Midbrain (tissue), 1 donor: Measurements from ENCODE around the gene PLBD2.

ENCODE experiments used
- DNase-seq: peaks from one replicate; lab custom pipeline; 2025; lab: John Stamatoyannopoulos, UW

The PLBD2 gene, protein sequence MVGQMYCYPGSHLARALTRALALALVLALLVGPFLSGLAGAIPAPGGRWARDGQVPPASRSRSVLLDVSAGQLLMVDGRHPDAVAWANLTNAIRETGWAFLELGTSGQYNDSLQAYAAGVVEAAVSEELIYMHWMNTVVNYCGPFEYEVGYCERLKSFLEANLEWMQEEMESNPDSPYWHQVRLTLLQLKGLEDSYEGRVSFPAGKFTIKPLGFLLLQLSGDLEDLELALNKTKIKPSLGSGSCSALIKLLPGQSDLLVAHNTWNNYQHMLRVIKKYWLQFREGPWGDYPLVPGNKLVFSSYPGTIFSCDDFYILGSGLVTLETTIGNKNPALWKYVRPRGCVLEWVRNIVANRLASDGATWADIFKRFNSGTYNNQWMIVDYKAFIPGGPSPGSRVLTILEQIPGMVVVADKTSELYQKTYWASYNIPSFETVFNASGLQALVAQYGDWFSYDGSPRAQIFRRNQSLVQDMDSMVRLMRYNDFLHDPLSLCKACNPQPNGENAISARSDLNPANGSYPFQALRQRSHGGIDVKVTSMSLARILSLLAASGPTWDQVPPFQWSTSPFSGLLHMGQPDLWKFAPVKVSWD

GRCh38 chr12:113358381-113359132, at the start of gene PLBD2:
Gene PLBD2, plus strand, starts transcription at chr12:113358587. Its CDS starts 14 bp downstream, at chr12:113358601.
- peak; percentile 94 for DNase-seq

GRCh38 chr12:113310489-113310888, 47.9 kb upstream of the PLBD2 start:
- DNase-seq: no peak

GRCh38 chr12:113314121-113314529, 44.3 kb upstream of the PLBD2 start:
- no peak for DNase-seq

GRCh38 chr12:113315358-113315757, 43.0 kb upstream of the PLBD2 start:
- DNase-seq: no peak

DNA sequence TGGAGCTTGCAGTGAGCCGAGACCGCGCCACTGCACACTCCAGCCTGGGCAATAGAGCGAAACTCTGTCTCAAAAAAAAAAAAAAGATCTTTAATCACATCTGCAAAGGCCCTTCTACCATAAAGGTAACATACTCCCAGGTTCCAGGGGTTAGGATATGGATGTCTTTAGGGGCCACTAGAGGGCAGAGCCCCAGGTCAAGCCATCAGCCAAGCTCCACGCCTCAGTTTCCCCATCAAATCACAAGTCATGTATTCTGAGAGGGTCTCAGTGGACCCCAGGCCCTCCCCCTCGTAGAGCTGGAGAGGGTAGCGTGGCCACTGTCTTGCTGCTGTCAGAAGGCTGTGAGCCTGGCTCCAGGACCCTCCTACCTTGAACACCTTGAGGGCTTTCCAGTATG, 42.2 kb upstream of the PLBD2 start:
- no peak for DNase-seq

GRCh38 chr12:113317122-113317521, 41.3 kb upstream of the PLBD2 start:
- DNase-seq: no peak

- DNase-seq: no peak
These were observed 40.2 kb upstream of the PLBD2 start for GRCh38 chr12:113318046-113318656.

- DNase-seq: no peak
These were observed 39.3 kb upstream of the PLBD2 start for GRCh38 chr12:113318900-113319628.

- no peak for DNase-seq
These were observed 38.0 kb upstream of the PLBD2 start for GRCh38 chr12:113320401-113320800.

- no peak for DNase-seq
These were observed 36.0 kb upstream of the PLBD2 start for GRCh38 chr12:113322343-113322742.

DNA sequence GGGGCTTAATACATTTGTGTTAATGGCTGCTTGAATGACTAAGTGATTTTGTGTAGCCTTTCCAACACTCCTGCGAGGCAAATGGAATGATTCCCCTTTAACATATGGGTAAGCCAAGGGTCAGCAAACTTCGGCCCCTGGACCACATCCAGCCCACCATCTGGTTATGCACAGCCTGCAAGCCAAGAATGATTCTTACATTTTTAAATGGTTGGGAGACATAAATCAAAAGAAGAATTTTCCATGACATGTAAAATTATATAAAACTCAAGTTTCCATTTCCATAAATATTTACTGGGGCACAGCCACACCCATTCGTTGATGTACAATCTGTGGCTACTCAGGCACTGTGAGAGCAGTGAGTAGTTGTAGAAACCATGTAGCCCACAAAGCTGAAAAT, 32.5 kb upstream of the PLBD2 start:
- no peak for DNase-seq

- no peak for DNase-seq
These were observed 31.5 kb upstream of the PLBD2 start for GRCh38 chr12:113326775-113327395.

DNA sequence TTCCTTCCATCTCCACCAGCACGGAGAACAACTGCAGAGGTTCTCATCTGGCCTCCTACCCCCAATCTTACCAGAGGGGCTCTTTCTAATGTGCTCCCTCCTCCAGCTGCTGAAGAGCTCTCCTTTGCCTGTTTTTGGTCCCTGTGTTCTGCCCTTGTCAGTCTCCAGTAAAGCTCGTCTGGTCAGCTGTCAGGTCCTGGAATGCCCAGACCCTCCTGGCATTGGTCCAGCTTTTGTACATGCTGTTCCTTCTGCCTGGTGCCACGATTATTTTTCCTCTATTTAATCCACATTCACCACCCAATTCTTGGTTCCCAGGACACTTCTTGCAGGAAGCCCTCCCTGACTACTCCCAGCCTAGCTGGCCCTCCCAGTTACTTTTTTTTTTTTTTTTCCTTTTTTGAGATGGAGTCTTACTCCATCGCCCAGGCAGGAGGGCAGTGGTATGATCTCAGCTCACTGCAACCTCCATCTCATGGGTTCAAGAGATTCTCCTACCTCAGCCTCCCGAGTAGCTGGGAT, 30.0 kb upstream of the PLBD2 start:
- no peak for DNase-seq

GRCh38 chr12:113329022-113329790, 29.2 kb upstream of the PLBD2 start:
- no peak for DNase-seq

DNA sequence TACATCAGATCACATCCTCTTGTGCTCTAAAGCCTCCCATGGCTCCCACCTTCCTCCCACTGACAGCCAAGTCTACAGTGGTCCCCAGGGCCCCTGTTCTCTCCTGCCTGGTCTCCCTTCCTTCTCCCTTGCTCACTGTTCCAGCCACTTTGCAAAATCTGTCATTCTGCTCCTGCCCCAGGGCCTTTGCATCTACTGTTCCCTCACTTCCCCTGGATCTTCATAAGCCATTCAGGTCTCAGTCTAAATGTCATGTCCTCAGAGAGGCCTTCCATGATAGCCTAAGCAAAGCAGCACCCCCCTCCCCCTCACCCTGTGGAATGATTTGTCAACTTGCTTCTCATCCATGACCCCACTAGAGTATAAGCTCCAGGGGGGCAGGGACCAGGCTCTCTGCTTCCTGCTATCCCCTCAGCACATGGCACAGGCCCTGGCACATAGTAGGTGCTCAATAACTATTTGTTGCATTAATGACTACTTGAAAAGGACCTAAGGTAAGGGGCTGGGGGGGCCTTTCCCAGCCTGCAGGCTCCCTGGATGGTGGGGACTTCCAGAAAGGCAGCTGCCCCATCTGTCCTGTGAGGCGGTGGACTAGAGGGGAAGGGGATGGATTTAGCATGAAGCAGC, 28.5 kb upstream of the PLBD2 start:
- no peak for DNase-seq

DNA sequence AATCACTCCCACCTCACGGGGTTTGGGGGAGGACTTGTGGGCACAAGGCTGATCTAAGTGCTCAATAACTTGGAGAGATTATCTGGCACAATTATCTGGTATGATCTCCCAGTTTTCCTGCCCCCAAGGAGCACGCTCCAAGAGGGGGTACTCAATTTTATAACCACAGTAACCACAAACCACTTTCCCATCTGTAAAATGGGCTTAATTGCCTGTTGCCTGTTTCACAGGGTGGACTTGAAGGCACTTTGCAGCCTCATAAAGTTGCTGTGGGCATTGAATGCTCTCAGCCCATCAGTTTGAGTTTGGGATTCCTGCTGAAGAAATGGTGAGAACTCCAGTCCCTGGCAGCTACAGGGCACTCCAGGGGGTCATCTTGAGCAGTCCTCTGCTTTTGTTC, 27.9 kb upstream of the PLBD2 start:
- no peak for DNase-seq

DNA sequence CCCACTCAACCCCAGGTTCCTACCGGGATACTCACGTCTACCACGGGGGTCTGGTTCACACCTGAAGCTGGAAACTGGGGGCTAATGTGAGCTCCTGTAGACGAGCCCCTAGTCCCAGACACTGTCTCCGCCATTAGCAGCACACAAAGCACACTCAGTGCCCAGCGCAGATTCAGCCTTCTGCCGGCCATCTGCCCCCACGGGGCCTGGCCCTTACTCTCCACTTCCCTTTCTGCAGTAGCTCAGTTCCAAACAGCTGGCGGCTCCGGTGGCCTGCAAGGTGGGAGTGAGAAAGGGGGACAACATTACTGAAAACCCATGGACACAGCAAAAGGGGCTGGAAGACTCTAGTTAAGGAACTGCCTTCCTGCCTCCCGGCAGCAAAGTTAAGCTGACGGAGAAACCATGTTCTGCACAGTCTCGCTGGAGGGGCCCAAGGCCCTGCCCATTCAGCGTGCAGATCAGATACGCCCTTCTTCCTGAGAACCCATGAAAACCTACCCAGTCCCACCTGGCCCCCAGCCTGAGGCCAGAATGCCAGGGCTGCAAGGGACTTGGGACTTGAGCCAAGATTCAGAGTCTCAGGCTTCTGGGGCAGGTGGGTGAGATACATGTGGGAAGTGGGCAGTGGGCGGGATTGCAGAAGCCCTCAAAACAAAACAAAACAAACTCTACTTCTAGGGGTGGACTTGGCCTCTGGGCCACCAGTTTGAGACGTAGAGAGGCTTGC, 25.5 kb upstream of the PLBD2 start:
- no peak for DNase-seq

GRCh38 chr12:113333418-113333750, 25.0 kb upstream of the PLBD2 start:
- DNase-seq: no peak
